ENCODE measurements around the gene SLC2A1. TPM values are rescaled to one million over a fixed set of nuclear protein-coding genes. Genes with fewer than 3 reads are reported as not detected.

The SLC2A1 gene
- total and polyA plus RNA-seq, 9 of the 15 experiments (the other 6 are each of a cell fraction or from before 2014, with no cell fraction given) = 12.6 to 153 (median 48.0) TPM

- TF ChIP-seq RAD21 (CRISPR knock-in tag; conservative IDR thresholded peaks at IDR 0.05 in 1 of 2, IDR thresholded peaks at IDR 0.05 in 1 of 2) (no peak), ZNF316 (IDR thresholded peaks at IDR 0.05) (0 out of 2 replicates have a peak, but pooled peaks have one; percentile 27), ZNF75A (CRISPR knock-in tag; IDR thresholded peaks at IDR 0.05) (no peak)
- TF ChIP-seq, protein P1, sequence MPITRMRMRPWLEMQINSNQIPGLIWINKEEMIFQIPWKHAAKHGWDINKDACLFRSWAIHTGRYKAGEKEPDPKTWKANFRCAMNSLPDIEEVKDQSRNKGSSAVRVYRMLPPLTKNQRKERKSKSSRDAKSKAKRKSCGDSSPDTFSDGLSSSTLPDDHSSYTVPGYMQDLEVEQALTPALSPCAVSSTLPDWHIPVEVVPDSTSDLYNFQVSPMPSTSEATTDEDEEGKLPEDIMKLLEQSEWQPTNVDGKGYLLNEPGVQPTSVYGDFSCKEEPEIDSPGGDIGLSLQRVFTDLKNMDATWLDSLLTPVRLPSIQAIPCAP (CRISPR knock-in tag; IDR thresholded peaks at IDR 0.05; ENCODE audit: borderline replicate concordance) = no peak
- TF ChIP-seq, protein P2, sequence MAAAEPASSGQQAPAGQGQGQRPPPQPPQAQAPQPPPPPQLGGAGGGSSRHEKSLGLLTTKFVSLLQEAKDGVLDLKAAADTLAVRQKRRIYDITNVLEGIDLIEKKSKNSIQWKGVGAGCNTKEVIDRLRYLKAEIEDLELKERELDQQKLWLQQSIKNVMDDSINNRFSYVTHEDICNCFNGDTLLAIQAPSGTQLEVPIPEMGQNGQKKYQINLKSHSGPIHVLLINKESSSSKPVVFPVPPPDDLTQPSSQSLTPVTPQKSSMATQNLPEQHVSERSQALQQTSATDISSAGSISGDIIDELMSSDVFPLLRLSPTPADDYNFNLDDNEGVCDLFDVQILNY (CRISPR knock-in tag; IDR thresholded peaks at IDR 0.05) = no peak
Measured at GRCh38 chr1:42960566-42961311, 2.1 kb upstream of the SLC2A1 start (continued).

- no peak overlapping the region for H3K4me3 ChIP-seq
- intact Hi-C loops (cut with micrococcal nuclease) = loop anchor here (5.0 kb wide), 1 partner anchor 138 kb away; no protein-coding TSS in a partner anchor
- ChIA-PET CTCF (ENCODE audit: low intra/inter-chr PET ratio) (no interaction called here), POLR2A (interaction anchor here (1.4 to 1.7 kb wide), 3 partner anchors 10 to 114 kb away, joined by 4 to 9 read pairs (median 5); no protein-coding TSS in a partner anchor)
- H3K79me2 ChIP-seq (ENCODE audit: control insufficient read depth, insufficient read depth, low read length) = peaks cover 55% of the 10 kb centered on the region
- peaks cover 18% of the 10 kb centered on the region for H3K36me3 ChIP-seq (ENCODE audit: control insufficient read depth, insufficient read depth, low read length)
- 0 out of 2 replicates have a peak, but pooled peaks cover 2% of the 10 kb centered on the region for H3K9me3 ChIP-seq (replicated peaks; ENCODE audit: control insufficient read depth, insufficient read depth, low read depth, low read length)
- H3K9me1 ChIP-seq (ENCODE audit: control insufficient read depth, insufficient read depth, low read length) = peaks cover 9% of the 10 kb centered on the region
- H4K20me1 ChIP-seq (replicated peaks; ENCODE audit: control insufficient read depth, insufficient read depth, low read length) = peaks cover 26% of the 10 kb centered on the region
- peak overlapping the region; percentile 49 to 79; a peak in 3 of 4 replicates for H3K9ac ChIP-seq (ENCODE audit: insufficient read depth in 1 of 2, low read depth in 2 of 2, low read length in 2 of 2)
- in situ Hi-C loops (cut with MboI) = no loop called here
- no TSS peak for BruUV-seq (replicated peaks)
- H3K4me2 ChIP-seq (ENCODE audit: insufficient read depth, low read length) = peak overlapping the region; percentile 94
- no peaks in the 10 kb centered on the region for H3K27me3 ChIP-seq (ENCODE audit: control insufficient read depth in 2 of 2, insufficient read depth in 2 of 2, low read length in 2 of 2)
- ATAC-seq (no peak), DNase-seq (ENCODE audit: extremely low read depth in 1 of 4, low spot score in 3 of 4) (no peak), FAIRE-seq (no peak)
- H2AFZ ChIP-seq (ENCODE audit: low read depth, low read length) = no peak overlapping the region
- peaks cover 64 to 66% of the 10 kb centered on the region in 2 experiments for H3K4me1 ChIP-seq (replicated peaks in 1 of 2; ENCODE audit: control insufficient read depth in 2 of 2, insufficient read depth in 2 of 2, low read length in 2 of 2)
- WGBS (ENCODE audit: insufficient coverage, low coverage, missing lambda C conversion rate) = 38% methylated on average over 1 of the region's 1 CpG
- H3K27ac ChIP-seq (ENCODE audit: extremely low read depth, low read depth, low read length) = peak overlapping the region; percentile 45; the same call in 1 of the 3 replicates
- no peak for TF ChIP-seq SAP30 (IDR thresholded peaks at IDR 0.05; ENCODE audit: borderline replicate concordance, insufficient read depth, low read depth, low read length, poor library complexity, severe bottlenecking)
- no peak for TF ChIP-seq ZNF408 (CRISPR knock-in tag; IDR thresholded peaks at IDR 0.05; ENCODE audit: low read depth)
- TF ChIP-seq, protein P3, sequence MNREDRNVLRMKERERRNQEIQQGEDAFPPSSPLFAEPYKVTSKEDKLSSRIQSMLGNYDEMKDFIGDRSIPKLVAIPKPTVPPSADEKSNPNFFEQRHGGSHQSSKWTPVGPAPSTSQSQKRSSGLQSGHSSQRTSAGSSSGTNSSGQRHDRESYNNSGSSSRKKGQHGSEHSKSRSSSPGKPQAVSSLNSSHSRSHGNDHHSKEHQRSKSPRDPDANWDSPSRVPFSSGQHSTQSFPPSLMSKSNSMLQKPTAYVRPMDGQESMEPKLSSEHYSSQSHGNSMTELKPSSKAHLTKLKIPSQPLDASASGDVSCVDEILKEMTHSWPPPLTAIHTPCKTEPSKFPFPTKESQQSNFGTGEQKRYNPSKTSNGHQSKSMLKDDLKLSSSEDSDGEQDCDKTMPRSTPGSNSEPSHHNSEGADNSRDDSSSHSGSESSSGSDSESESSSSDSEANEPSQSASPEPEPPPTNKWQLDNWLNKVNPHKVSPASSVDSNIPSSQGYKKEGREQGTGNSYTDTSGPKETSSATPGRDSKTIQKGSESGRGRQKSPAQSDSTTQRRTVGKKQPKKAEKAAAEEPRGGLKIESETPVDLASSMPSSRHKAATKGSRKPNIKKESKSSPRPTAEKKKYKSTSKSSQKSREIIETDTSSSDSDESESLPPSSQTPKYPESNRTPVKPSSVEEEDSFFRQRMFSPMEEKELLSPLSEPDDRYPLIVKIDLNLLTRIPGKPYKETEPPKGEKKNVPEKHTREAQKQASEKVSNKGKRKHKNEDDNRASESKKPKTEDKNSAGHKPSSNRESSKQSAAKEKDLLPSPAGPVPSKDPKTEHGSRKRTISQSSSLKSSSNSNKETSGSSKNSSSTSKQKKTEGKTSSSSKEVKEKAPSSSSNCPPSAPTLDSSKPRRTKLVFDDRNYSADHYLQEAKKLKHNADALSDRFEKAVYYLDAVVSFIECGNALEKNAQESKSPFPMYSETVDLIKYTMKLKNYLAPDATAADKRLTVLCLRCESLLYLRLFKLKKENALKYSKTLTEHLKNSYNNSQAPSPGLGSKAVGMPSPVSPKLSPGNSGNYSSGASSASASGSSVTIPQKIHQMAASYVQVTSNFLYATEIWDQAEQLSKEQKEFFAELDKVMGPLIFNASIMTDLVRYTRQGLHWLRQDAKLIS (CRISPR knock-in tag; IDR thresholded peaks at IDR 0.05) = no peak
- TF ChIP-seq ETS2 (tag; IDR thresholded peaks at IDR 0.05; ENCODE audit: borderline replicate concordance, poor library complexity, severe bottlenecking) = no peak
- no peak for TF ChIP-seq CEBPG (CRISPR knock-in tag; IDR thresholded peaks at IDR 0.05)
- no peak for TF ChIP-seq CEBPG (tag; conservative IDR thresholded peaks at IDR 0.05 in 1 of 2, IDR thresholded peaks at IDR 0.05 in 1 of 2)
Measured at GRCh38 chr1:42960122-42960390, 1.4 kb upstream of the SLC2A1 start.
